Stimulated activated CD8-positive, alpha-beta memory T cell treated with anti-CD3 and anti-CD28 coated beads, Interleukin-15, amount 100 ng/mL, for 1 hour (primary cell): Measurements from ENCODE around the gene HYAL3.

Experiments used
- DNase-seq: peaks from one replicate; pipeline ENCODE4 v3.0.0-alpha.2; 2020; ENCODE audit warnings: low read depth

HYAL3 gene

GRCh38 chr3:50327943-50328691 lies 28.9 kb upstream of the HYAL3 start, which contains the start of gene TUSC2:
TUSC2 (minus strand) TSS chr3:50328223; CDS start chr3:50328099, 124 bp downstream.
- peak; percentile 91 for DNase-seq

DNA sequence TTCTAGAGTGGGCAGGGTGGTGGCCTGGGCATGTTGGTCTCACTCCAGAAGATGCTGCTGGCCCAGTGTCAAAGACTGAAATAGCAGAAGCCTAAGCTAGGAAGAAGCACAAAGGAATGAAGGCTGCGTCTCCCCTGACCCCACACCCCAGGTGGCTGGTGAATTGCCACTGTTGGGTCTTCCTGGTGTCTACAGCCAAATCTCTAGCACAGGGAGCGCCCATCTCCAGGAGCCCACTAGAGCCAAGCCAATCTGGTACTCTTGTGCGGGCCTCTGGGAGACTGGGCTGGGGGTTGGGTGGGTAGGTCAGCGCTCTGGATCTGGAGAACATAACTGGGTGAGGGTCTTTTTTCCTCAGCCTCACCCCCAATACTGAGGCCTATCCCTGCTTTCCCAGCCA lies 27.9 kb upstream of the HYAL3 start:
- DNase-seq = no peak

- DNase-seq = no peak
These were observed 27.0 kb upstream of the HYAL3 start for GRCh38 chr3:50326182-50326541.

DNA sequence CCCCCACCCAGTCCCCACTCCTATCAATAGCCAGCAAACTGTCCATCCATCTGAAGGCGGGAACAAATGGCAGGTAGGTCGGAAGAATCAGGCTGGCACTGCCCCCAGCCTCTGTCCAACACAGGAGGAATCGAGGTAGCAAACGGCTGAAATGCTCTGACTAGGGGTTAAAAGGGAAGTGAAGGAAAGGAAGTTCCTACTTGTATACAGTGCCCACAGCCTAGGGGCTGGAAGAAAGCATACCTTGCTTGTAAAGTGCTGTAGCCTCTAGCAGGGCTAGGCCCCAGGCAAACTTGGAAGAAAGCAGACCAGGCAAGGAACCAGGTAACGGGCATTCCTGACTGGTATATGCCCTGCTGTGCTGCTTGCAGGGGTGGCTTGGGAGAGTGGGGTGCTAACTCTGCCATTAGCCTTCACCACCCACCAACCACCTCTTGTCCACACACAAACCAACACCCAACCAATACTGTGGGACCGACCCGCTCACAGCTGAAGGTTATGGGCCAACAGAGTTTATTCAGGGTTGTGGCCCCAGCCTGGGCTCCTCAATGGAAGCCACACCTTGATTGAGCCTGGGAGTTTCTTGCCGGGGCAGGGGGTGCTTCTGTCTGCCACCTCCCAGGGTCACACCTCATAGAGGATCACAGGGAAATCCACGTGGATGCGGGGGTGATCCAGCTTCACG lies 26.4 kb upstream of the HYAL3 start:
- no peak for DNase-seq

GRCh38 chr3:50325113-50325480 lies 25.9 kb upstream of the HYAL3 start:
- no peak for DNase-seq

- peak; percentile 36 for DNase-seq
These were observed 25.3 kb upstream of the HYAL3 start for GRCh38 chr3:50324351-50325112.

- no peak for DNase-seq
These were observed 24.5 kb upstream of the HYAL3 start for GRCh38 chr3:50323614-50324199.

DNA sequence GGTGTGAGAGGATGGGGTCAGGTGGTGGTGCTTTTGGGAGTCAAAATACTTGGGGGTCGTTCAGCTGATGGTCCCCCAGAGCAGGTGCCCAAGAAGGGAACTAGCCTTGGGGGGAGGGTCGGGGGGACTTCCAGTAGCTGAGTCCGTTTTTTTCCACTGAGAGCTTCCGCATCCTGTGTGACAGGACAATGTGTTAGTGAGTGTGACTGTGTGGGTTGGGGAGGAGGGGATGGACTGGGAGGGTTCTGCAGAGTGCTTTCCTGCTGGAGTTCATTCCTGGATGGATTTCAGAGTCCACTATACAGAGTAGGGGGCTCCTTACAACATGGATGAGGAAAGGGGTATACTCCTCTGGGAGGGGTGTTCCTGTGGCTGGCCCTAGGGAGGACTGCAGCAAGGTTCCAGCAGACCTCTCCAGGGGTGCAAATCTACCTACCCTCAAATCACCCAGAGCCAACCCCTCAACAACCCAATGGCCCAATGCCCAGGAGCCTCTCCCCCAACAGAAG lies 23.9 kb upstream of the HYAL3 start:
- DNase-seq = no peak

- no peak for DNase-seq
These were observed 23.3 kb upstream of the HYAL3 start, which contains the start of gene HYAL2 for GRCh38 chr3:50322386-50323091. HYAL2 (minus strand) TSS chr3:50322745; CDS start chr3:50320489, 2,256 bp downstream.

DNA sequence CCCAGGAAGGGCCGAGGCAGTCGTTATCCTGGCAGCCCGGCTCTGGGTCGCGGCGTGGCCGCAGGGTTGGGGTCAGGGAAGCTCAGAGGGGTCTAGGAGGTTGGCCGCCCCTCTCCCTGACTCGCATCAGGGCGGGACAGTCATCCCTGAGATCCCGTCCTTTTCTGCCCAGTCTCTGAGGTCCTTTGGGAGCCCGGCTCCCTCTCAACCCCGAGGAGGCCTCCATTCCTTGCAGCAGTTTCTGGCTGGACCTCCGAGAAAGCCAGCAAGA lies 22.8 kb upstream of the HYAL3 start:
- no peak for DNase-seq

GRCh38 chr3:50321336-50322114 lies 22.3 kb upstream of the HYAL3 start:
- DNase-seq = peak; percentile 57

GRCh38 chr3:50320853-50321335 lies 21.7 kb upstream of the HYAL3 start:
- peak; percentile 22 for DNase-seq

GRCh38 chr3:50319894-50320625 lies 20.9 kb upstream of the HYAL3 start:
- no peak for DNase-seq

DNA sequence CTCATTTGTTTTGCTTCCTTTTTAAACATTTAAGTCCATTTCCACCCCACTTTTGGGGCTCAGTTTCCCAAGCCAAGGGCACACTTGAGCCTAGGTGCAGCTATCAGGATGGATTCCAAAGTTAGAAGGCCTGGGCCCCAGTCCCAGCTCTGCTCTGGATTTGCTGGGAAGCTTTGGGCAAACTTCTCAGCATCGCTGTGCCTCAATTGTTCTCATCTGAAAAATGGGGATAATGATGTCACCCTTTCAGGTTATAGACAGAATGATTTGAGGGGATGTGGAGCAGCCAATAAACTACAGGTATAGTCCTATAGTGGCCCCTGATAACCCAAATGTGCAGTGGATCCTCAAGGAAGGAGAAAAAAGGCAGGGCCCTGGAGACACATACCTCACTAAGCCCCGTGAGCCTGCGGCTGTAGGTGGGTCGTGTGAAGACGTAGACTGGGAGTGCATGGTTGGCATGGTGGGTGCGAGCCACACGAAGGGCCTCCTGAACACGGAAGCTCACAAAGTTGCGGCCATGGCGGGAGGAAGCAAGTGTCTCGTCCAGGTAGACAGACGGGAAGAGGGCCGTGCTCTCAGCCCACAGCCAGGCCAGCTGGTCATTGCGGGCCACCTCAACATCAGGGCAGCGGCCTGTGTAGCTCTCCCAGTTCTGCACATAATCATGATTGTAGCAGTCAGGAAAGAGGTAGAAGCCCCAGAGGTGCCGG lies 20.1 kb upstream of the HYAL3 start:
- no peak for DNase-seq

GRCh38 chr3:50318615-50319014 lies 19.4 kb upstream of the HYAL3 start:
- no peak for DNase-seq

DNA sequence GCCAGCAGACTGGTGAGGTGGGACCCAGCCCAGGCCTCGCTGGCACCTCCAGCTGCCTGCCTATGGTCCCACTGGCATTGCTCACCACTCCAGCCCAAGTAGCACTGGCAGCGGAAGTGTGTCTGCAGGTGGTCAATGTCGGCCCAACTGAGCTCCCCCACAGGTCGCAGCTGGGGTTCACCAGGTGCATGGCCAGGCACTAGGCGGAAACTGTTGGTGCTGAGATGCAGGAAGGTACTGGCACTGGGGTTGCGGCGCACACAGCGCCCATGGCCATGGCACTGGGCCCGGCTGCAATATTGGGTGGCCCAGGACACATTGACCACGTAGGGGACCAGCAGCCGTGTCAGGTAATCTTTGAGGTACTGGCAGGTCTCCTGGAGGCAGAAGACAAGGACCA lies 19.0 kb upstream of the HYAL3 start:
- DNase-seq = no peak

- DNase-seq = no peak
These were observed 18.1 kb upstream of the HYAL3 start for GRCh38 chr3:50317300-50317699.

DNA sequence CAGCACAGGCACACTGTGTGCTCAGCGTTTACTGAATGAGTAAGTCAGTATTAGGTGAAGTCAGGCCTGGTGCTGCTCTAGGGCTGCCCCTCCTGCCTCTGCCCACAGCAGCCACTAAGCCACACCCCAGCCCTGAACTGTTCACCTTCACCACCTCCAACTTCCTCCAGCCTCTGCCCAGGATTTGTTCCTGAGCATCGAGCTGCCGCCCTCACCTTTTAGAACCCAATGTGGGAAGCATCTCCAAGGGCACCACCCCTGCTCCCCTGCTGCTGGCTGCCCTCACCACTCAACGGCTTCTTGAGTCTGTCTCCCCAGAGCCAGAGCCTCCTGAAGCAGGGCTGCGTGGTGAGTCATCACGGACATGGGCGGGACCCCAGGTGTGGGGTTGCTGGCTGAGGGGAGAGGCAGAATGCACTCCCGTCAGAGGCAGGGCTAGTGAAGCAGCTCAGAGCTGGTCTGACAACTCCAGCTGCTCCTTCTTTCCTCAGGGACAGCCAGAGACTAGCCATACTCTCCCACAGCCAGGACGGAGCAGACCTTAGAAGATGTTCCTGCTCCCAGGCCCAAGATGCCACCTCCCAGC lies 17.5 kb upstream of the HYAL3 start:
- peak; percentile 51 for DNase-seq

DNA sequence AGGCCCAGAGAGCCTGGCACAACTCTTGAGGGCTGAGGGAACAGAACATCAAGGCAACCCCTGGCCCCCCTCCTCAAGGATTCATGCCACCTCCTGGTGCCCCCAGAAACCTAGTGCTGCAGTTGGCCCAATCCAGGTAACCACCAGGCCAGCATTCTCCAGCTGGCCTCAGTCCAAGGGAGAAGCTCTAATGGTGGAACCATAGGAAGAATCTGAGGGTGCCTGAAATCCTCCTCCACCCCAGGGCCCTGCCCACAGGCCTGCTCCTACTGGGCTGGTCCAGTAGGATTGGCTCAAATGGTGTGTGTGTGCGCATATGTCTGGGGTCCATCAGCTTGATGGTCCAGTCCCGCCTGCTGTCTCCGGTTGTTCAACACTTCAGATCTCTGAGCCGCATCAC lies 15.6 kb upstream of the HYAL3 start:
- DNase-seq = no peak
